ENCODE measurements around the gene OLFM4. TPM values are rescaled to one million over a fixed set of nuclear protein-coding genes. Genes with fewer than 3 reads are reported as not detected.

The OLFM4 gene
- total RNA-seq, 1 experiment from 2014 or later, result not detected

DNA sequence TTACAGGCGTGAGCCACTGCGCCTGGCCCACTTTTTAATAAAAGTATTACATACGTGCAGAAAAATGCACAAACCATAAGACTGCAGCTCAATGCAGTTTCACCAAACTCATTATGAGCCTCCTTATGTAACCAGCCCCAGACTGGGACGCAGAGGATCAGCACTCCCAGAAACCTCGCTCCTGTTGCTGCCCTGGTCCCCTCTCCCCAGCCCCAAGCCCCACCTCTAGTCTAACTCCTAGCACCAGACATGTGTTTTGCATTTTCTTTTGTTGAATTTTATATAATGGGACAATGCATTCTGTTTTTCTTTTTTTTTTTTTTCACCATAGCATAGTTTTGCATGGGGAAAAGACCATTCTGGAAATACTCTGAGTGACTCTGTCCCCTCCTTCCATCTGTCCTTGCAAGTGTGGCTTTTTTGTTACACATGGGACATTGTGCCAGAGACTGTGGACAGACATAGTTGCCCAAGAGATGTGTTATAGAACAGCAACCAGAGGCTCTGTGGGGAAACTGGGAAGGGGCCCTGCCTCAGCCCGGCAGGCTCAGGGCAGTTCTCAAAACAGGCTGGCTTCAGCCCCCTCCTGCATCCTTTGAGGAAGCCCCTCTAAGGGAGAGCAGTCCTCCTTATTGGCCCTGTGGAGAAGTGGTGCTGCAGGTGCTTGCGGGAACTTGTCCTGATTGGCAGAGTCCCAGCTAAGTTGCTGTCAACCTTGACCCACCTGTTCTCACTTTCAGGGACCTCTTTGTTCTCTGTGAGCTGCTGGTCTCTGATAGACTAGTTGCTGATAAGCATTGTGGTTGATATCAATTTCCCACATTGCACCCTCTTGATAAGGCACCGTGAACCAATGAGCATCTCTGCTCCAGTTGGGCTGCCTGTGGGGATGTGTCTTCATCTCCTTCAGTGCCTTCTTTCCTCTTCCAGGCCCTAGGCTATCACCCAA is 13.8 kb upstream of the OLFM4 start:
- DNase-seq (ENCODE audit: low spot score), result no peak

DNA sequence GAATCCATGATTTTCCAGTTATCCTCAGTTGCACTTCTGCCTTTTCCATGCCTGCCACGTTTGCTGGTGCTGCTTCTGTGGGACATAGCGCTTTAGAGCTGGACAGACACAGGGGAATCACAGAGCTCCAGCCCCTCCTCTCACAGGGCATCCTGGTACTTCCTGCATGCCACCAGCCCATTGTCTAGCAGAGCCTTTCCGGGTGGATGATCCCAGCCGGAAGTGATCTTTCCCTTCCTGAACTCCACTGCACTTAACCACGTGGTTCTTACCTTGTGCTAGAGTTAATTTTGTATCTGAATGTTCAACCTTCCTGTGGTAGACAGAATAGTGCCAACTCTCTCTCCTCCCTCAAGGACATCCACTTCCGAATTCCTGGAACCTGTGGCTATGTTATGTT is 12.6 kb upstream of the OLFM4 start:
- no peak for DNase-seq (ENCODE audit: low spot score)

DNA sequence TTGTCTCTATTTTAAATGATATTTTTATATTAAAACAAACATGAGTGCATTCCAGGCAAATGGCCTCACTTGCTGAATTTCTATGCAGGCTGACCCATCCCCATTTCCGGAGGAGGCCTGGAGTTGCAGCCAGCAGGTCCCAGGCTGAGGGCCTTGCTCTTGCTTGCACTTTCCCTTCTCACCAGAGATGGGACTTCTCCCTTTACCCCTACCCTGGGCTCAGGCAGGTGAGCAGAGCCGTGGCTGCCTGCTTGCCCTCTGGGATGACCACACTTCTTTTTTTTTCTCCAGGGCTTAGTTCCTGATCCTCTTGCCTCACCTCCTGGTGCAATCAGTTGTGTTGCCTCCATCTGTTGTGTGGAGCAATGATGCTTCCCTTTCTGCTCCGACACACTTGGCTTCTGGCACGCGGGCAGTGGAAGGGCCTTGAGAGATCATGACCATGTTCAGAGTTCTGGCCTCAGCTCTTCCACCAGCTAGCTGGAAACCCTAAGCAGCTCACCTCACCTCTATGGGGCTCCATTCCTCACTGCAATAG is 11.1 kb upstream of the OLFM4 start:
- DNase-seq (ENCODE audit: low spot score), result no peak

GRCh38 chr13:53018690-53019647 is 9.6 kb upstream of the OLFM4 start:
- DNase-seq (ENCODE audit: low spot score), result no peak

DNA sequence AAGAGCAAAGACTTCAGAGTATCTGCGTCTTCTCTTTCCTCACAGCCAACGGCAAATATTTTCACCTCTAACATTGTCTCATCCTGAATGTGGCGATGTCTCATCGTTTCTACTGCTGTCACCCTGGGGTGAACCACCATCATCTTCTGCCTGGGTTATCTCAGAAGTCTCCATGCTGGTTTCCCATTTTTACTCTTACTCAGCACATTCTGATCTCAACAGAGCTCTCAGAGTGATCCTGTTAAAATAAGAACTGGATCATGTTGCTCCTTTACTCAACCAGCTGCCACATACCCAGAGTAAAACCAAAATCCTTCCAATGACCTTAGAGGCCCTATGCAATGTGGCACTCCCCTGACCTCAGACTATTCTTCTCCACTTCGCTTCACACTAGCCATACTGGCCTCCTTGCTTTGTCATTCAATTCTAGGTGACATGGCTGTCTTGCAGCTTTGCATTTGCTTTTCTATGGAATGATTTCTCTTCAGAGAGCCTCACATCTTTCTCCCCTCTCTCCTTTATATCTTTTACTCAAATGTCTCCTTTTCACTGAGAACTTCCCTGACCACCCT is 7.8 kb upstream of the OLFM4 start:
- DNase-seq (ENCODE audit: low spot score), result no peak

DNA sequence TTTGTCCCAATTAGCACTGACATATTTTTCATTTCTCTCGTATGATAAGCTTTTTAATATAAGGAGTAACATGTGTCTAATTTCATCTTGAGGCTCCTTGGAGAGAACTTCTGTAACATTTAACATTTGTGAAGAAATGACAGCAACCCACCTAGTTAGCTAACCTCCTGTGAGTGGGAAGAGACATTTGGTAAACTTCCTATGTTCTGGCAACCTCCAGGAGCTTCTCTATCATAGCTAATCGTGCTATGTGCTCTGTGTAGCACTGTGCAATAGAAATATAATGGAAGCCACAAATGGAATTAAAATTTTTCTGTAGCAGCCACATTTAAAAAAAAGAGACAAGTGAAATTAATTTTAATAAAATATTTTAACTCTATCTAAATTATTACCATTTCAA is 5.4 kb upstream of the OLFM4 start:
- DNase-seq (ENCODE audit: low spot score), result no peak

GRCh38 chr13:53028063-53028462 is 550 bp upstream of the OLFM4 start:
- DNase-seq (ENCODE audit: low spot score), result no peak

DNA sequence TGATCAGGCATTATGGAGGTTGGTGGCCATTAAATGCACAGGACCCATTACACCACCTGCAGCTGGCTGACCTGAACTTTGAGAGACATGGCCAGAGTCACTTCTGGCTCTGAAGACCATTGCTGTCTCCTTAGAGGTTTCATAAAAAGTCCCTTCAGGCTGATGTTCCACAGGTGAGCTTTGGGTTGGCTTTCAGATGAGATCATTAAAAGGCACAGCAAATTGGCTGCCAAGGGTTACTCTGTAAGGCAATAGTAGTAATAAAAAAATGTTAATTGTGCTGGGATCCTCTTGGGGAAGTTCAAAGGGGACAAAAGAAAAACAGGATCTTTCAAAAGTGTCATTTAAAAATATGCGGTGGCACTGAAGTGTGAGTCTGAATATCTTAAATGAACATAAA is 4.2 kb downstream of the OLFM4 start:
- DNase-seq (ENCODE audit: low spot score), result no peak

GRCh38 chr13:53038993-53039392 is 10.4 kb downstream of the OLFM4 start:
- DNase-seq (ENCODE audit: low spot score), result no peak

DNA sequence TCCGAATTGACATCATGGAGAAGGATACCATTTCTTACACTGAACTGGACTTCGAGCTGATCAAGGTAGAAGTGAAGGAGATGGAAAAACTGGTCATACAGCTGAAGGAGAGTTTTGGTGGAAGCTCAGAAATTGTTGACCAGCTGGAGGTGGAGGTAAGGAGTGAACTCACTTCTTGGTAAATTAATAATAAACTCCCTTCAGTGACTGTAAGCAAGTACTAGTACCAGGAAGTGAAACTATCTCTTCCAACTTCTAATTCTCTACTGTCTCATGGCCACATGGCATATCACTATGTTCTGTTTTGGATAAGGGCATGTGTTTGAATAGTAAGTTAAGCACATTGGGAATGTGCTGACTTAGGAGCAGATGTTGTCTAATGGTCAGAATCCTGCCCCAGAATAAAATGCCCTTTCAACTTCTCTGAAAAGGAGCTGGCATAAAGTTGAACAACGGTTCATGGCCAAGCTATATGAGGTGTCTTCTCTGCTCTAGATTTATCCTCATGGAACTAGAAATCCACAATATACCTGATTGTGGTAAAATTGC is 13.4 kb downstream of the OLFM4 start:
- DNase-seq (ENCODE audit: low spot score), result no peak

DNA sequence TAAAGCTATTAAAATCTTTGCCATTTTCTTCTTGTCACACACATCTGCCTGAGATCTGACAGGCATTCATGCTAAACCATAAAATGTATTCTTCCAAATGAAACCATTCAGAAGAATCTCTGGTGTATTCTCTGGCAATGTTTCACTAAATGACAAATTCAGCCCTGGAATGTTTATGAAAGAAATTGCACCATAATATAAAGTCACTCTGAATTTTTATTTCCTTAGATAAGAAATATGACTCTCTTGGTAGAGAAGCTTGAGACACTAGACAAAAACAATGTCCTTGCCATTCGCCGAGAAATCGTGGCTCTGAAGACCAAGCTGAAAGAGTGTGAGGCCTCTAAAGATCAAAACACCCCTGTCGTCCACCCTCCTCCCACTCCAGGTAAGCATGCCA is 14.3 kb downstream of the OLFM4 start:
- no peak for DNase-seq (ENCODE audit: low spot score)

- DNase-seq (ENCODE audit: low spot score), result no peak
These were observed 14.8 kb downstream of the OLFM4 start for GRCh38 chr13:53043398-53043797.

- DNase-seq (ENCODE audit: low spot score), result no peak
These were observed 16.6 kb downstream of the OLFM4 start for GRCh38 chr13:53045189-53045588.

GRCh38 chr13:53048880-53049279 is 20.3 kb downstream of the OLFM4 start:
- no peak for DNase-seq (ENCODE audit: low spot score)

- no peak for DNase-seq (ENCODE audit: low spot score)
These were observed 21.5 kb downstream of the OLFM4 start for GRCh38 chr13:53050151-53050550.

- no peak for DNase-seq (ENCODE audit: low spot score)
These were observed 24.1 kb downstream of the OLFM4 start for GRCh38 chr13:53052675-53053074.

GRCh38 chr13:53054569-53054968 is 26.0 kb downstream of the OLFM4 start:
- DNase-seq (ENCODE audit: low spot score), result no peak

DNA sequence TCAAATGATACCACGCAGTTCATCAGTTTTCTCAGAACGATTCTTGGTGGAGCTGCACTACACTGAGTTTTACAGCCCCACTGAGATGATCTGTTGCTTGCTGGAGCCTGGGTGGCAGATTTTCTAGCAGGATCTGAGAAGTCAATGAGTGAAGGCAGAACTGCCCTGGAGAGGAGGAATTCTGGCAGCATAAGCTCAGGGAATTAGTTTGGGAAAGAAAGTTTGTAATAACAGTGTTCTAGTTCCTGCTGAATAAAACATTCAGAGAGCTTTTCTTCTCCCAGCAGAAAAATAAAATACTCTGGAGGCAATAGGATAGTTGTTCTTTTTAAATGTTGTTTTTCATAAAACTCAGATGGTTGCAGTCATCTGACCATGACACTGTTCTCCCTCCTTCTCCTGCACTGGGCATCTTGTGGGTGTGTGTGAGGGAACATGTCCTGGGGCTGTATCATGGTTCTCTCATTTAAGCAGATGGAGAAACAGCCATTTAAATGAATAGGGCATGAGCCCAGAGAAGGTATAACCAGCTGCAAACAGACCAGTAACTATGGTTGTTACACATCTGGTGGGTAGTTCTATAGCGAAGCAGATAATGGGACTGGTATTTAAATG is 29.6 kb downstream of the OLFM4 start:
- no peak for DNase-seq (ENCODE audit: low spot score)

DNA sequence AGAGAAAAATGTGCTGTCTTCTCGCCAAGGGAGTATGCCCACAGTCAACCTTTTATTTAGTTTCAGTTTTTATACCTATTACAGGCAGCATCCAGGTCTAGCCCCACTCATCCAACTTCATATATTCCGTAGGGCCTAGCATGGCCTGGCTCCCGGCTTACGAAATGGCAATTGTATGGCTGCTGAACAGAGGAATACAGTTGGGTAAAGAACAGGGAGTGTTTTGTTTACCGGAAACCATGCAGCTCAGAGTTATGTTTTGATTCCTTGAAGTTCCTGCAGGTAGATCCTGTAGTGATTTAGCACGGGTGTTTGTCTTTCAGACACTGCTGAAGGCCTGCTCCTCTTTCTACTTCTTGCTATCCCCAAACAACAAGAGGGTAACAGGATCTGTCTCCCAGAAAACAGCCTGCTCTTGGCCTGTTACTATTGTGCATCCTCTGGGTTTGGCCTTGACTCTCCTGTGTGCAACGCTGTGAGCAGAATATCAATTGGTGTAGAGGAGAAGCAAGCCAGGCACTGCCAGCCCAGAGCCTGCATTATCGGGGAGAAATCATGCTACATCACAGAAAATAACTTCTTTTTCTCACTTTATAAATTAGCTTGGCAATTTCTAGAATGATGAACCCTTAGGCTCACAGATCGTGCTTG is 32.4 kb downstream of the OLFM4 start:
- DNase-seq (ENCODE audit: low spot score), result no peak

DNA sequence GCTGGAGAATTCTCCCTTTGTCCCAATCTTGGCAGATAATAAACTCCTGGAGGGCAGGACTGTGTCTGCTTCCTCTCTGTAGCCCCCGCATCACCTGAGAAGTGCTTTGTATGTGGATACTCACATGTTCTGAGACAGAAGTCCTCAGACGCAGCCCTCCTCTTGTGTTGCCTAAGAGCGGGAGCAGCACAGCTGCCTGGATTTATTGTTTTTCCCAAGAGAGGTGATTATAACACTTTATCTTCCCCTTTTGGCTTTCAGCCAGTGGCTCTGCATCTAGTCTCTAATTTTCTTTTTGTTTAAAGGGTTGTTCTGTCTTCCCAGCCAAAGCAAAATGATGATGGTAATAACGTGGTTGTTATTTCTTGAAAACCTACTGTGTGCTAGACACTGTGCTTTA is 36.1 kb downstream of the OLFM4 start:
- DNase-seq (ENCODE audit: low spot score), result no peak

GRCh38 chr13:53066411-53066810 is 37.8 kb downstream of the OLFM4 start:
- no peak for DNase-seq (ENCODE audit: low spot score)
